ENCODE measurements around the gene SHISA3. TPM values are rescaled to one million over a fixed set of nuclear protein-coding genes. Genes with fewer than 3 reads are reported as not detected.
A peak's percentile ranks its signal among the peaks of the same experiment; 100 is the strongest.

SHISA3 gene
- total RNA-seq, 2 experiments from 2014 or later, result 0.14 to 0.27 TPM

GRCh38 chr4:42396361-42396751, 932 bp upstream of the SHISA3 start:
- Mint-ChIP-seq H3K4me1 (ENCODE audit: low read depth) (peaks cover 29% of the 10 kb centered on the region), H3K27me3 (peaks cover 58% of the 10 kb centered on the region), H3K36me3 (no peaks in the 10 kb centered on the region), H3K9me3 (no peaks in the 10 kb centered on the region), H3K27ac (no peak overlapping the region), H3K4me3 (peak overlapping the region; percentile 61)
- ChIA-PET CTCF (interaction anchor here (0.6 to 1.8 kb wide), 2 partner anchors 117 to 124 kb away, joined by 3 to 6 read pairs; no protein-coding TSS in a partner anchor), POLR2A (no interaction called here)
- DNase-seq, result no peak
- intact Hi-C loops (cut with micrococcal nuclease), result no loop called here

- Mint-ChIP-seq H3K9me3 (no peaks in the 10 kb centered on the region), H3K4me3 (peak overlapping the region; percentile 61), H3K36me3 (no peaks in the 10 kb centered on the region), H3K27me3 (peaks cover 64% of the 10 kb centered on the region), H3K27ac (no peak overlapping the region), H3K4me1 (ENCODE audit: low read depth) (peaks cover 29% of the 10 kb centered on the region)
- no peak for DNase-seq
- POLR2A ChIA-PET, result no interaction called here
- CTCF ChIA-PET, result no interaction called here
- intact Hi-C loops (cut with micrococcal nuclease), result loop anchor here (1.0 kb wide), 1 partner anchor 115 kb away; no protein-coding TSS in a partner anchor
Observed at GRCh38 chr4:42397635-42398170, 415 bp downstream of the SHISA3 start.

GRCh38 chr4:42398171-42398870, 1.0 kb downstream of the SHISA3 start:
- DNase-seq, result peak; percentile 42
- Mint-ChIP-seq H3K4me3 (peak overlapping the region; percentile 61), H3K9me3 (no peaks in the 10 kb centered on the region), H3K36me3 (no peaks in the 10 kb centered on the region), H3K4me1 (ENCODE audit: low read depth) (peaks cover 29% of the 10 kb centered on the region), H3K27ac (no peak overlapping the region), H3K27me3 (peaks cover 66% of the 10 kb centered on the region)
- intact Hi-C loops (cut with micrococcal nuclease), result no loop called here
- ChIA-PET POLR2A (no interaction called here), CTCF (no interaction called here)

- ChIA-PET POLR2A (no interaction called here), CTCF (no interaction called here)
- DNase-seq, result no peak
- no peaks in the 10 kb centered on the region for H3K9me3 Mint-ChIP-seq
- intact Hi-C loops (cut with micrococcal nuclease), result no loop called here
- H3K4me1 Mint-ChIP-seq (ENCODE audit: low read depth), result peaks cover 29% of the 10 kb centered on the region
- H3K4me3 Mint-ChIP-seq, result peak overlapping the region; percentile 61
- H3K27ac Mint-ChIP-seq, result no peak overlapping the region
- H3K36me3 Mint-ChIP-seq, result no peaks in the 10 kb centered on the region
- peaks cover 67% of the 10 kb centered on the region for H3K27me3 Mint-ChIP-seq
Observed at GRCh38 chr4:42398871-42399331, 1.6 kb downstream of the SHISA3 start.

- Mint-ChIP-seq H3K9me3 (no peaks in the 10 kb centered on the region), H3K27me3 (peaks cover 67% of the 10 kb centered on the region), H3K27ac (no peak overlapping the region), H3K36me3 (no peaks in the 10 kb centered on the region), H3K4me1 (ENCODE audit: low read depth) (peaks cover 29% of the 10 kb centered on the region), H3K4me3 (no peak overlapping the region)
- CTCF ChIA-PET, result no interaction called here
- intact Hi-C loops (cut with micrococcal nuclease), result no loop called here
- no peak for DNase-seq
- POLR2A ChIA-PET, result no interaction called here
Observed at GRCh38 chr4:42399393-42399792, 2.1 kb downstream of the SHISA3 start.

DNA sequence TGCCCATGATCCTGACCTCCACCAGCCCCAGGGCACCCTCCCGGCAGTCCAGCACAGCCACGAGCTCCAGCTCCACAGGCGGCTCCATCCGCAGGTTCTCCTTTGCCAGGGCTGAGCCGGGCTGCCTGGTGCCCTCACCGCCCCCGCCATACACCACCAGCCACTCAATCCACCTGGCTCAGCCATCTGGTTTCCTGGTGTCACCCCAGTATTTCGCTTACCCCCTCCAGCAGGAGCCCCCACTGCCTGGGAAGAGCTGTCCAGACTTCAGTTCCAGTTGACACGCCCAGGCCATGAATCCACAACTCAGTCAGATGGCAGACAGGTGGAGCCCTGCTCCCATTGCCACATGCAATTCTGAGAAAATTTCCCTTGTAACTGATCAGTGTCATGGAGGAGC, 3.9 kb downstream of the SHISA3 start:
- H3K36me3 Mint-ChIP-seq, result no peaks in the 10 kb centered on the region
- no peak overlapping the region for H3K4me3 Mint-ChIP-seq
- intact Hi-C loops (cut with micrococcal nuclease), result no loop called here
- no peak for DNase-seq
- H3K27me3 Mint-ChIP-seq, result peaks cover 56% of the 10 kb centered on the region
- ChIA-PET POLR2A (no interaction called here), CTCF (interaction anchor here (1.3 kb wide), 2 partner anchors 9 to 119 kb away, joined by 3 read pairs; no protein-coding TSS in a partner anchor)
- H3K9me3 Mint-ChIP-seq, result no peaks in the 10 kb centered on the region
- H3K27ac Mint-ChIP-seq, result no peak overlapping the region
- peaks cover 29% of the 10 kb centered on the region for H3K4me1 Mint-ChIP-seq (ENCODE audit: low read depth)

GRCh38 chr4:42404001-42404400, 6.7 kb downstream of the SHISA3 start:
- Mint-ChIP-seq H3K4me1 (ENCODE audit: low read depth) (peaks cover 7% of the 10 kb centered on the region), H3K27me3 (peaks cover 33% of the 10 kb centered on the region), H3K36me3 (no peaks in the 10 kb centered on the region), H3K4me3 (no peak overlapping the region), H3K9me3 (no peaks in the 10 kb centered on the region), H3K27ac (no peak overlapping the region)
- intact Hi-C loops (cut with micrococcal nuclease), result no loop called here
- CTCF ChIA-PET, result no interaction called here
- no peak for DNase-seq
- POLR2A ChIA-PET, result no interaction called here

DNA sequence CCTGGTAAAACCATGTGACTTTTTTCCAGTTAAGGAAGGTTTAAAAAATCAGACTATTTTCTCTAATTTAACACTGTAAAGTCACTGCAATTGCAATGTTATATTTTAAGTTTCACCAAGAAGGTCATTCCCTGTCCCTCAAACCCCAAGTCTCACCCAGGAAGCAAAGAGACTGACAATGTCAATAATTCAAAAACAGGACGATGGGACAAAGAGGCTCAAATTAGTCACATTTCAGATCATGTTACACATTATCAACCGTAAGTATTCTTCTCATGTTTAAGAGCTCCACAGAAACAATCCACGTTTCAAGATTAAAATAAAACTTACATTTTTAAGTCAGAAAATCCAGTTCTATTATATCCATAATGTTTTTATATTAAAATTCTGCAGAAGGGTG, 13.2 kb downstream of the SHISA3 start:
- no peak for DNase-seq
- no peaks in the 10 kb centered on the region for H3K9me3 Mint-ChIP-seq
- no peak overlapping the region for H3K27ac Mint-ChIP-seq
- no peaks in the 10 kb centered on the region for H3K4me1 Mint-ChIP-seq (ENCODE audit: low read depth)
- H3K4me3 Mint-ChIP-seq, result no peak overlapping the region
- H3K27me3 Mint-ChIP-seq, result no peaks in the 10 kb centered on the region
- intact Hi-C loops (cut with micrococcal nuclease), result no loop called here
- H3K36me3 Mint-ChIP-seq, result peaks cover 9% of the 10 kb centered on the region
- ChIA-PET POLR2A (no interaction called here), CTCF (interaction anchor here (1.2 kb wide), 1 partner anchor 10 kb away, joined by 3 read pairs; no protein-coding TSS in a partner anchor)

DNA sequence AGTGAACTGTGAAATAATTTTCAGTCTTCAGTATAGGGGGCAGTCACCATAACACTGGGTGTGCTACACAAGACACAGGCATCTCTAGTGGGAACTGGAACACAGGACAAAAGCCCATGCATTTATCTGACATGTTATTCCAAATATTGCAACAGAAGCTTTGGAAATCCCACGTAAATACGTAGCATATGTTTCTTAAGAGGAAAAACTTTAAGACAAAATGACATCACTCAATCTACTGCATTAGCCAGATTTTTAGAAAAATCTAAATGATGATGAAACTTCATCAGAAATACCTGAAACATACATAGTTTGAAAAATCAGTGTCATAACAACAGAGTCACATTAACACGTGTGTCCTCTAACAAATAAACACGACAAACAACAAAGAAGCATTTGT, 14.5 kb downstream of the SHISA3 start:
- ChIA-PET CTCF (no interaction called here), POLR2A (no interaction called here)
- Mint-ChIP-seq H3K27ac (no peak overlapping the region), H3K9me3 (no peaks in the 10 kb centered on the region), H3K27me3 (no peaks in the 10 kb centered on the region), H3K36me3 (peaks cover 9% of the 10 kb centered on the region), H3K4me1 (ENCODE audit: low read depth) (no peaks in the 10 kb centered on the region), H3K4me3 (no peak overlapping the region)
- intact Hi-C loops (cut with micrococcal nuclease), result no loop called here
- DNase-seq, result no peak

DNA sequence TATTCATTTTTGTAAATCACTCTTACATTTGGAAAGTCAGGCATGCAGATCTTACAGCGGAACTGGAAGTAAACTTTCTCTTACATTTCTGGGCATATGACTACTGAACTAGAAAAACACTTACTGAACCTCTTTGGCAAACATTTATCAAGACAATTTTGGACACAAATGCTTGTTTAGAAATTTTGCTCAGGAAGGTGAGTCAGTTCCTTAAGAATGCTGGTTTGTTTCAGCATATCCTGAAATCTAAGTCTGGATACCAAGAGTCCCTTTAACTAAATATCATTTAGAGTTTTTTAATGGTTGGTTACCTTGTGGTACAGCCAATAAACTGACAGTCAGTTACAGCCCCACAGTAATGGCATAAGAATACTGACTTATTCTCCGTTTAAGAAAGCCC, 15.0 kb downstream of the SHISA3 start:
- intact Hi-C loops (cut with micrococcal nuclease), result no loop called here
- no peaks in the 10 kb centered on the region for H3K27me3 Mint-ChIP-seq
- no peak overlapping the region for H3K4me3 Mint-ChIP-seq
- peaks cover 9% of the 10 kb centered on the region for H3K36me3 Mint-ChIP-seq
- H3K9me3 Mint-ChIP-seq, result no peaks in the 10 kb centered on the region
- DNase-seq, result no peak
- H3K27ac Mint-ChIP-seq, result no peak overlapping the region
- ChIA-PET CTCF (no interaction called here), POLR2A (no interaction called here)
- no peaks in the 10 kb centered on the region for H3K4me1 Mint-ChIP-seq (ENCODE audit: low read depth)

DNA sequence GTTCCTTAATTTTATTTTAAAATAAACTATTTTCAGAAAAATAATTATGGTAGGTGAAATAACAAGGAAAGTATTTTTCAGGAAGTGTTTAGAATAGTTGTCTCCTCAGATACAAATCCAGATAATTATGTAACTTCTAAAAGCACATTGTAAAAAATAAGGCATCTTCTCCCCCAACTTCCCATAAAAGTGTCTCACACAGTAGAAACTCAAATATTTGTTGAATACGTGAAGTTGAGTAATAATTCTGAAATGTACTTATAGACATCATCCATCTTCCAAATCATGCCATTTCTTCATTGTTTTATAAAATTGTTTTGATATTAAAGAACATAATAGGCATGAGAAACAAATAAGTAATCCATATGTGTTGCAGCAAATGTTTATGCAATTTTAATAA, 18.0 kb downstream of the SHISA3 start:
- CTCF ChIA-PET, result interaction anchor here (0.7 kb wide), 1 partner anchor 21 kb away, joined by 3 read pairs; no protein-coding TSS in a partner anchor
- Mint-ChIP-seq H3K27me3 (no peaks in the 10 kb centered on the region), H3K36me3 (peaks cover 17% of the 10 kb centered on the region), H3K27ac (no peak overlapping the region), H3K9me3 (no peaks in the 10 kb centered on the region), H3K4me3 (no peak overlapping the region), H3K4me1 (ENCODE audit: low read depth) (no peaks in the 10 kb centered on the region)
- POLR2A ChIA-PET, result no interaction called here
- intact Hi-C loops (cut with micrococcal nuclease), result no loop called here
- no peak for DNase-seq

- no peak for DNase-seq
- H3K9me3 Mint-ChIP-seq, result no peaks in the 10 kb centered on the region
- no peak overlapping the region for H3K27ac Mint-ChIP-seq
- peaks cover 18% of the 10 kb centered on the region for H3K36me3 Mint-ChIP-seq
- H3K27me3 Mint-ChIP-seq, result no peaks in the 10 kb centered on the region
- H3K4me1 Mint-ChIP-seq (ENCODE audit: low read depth), result no peaks in the 10 kb centered on the region
- ChIA-PET CTCF (no interaction called here), POLR2A (no interaction called here)
- intact Hi-C loops (cut with micrococcal nuclease), result no loop called here
- no peak overlapping the region for H3K4me3 Mint-ChIP-seq
Observed at GRCh38 chr4:42416017-42416416, 18.7 kb downstream of the SHISA3 start.

GRCh38 chr4:42417550-42417949, 20.3 kb downstream of the SHISA3 start:
- DNase-seq, result no peak
- Mint-ChIP-seq H3K4me1 (ENCODE audit: low read depth) (no peaks in the 10 kb centered on the region), H3K4me3 (no peak overlapping the region), H3K36me3 (peaks cover 14% of the 10 kb centered on the region), H3K9me3 (no peaks in the 10 kb centered on the region), H3K27me3 (no peaks in the 10 kb centered on the region), H3K27ac (no peak overlapping the region)
- intact Hi-C loops (cut with micrococcal nuclease), result no loop called here
- POLR2A ChIA-PET, result no interaction called here
- CTCF ChIA-PET, result no interaction called here
